H1 (cell line): Measurements from ENCODE around the gene KCTD17. TPM values are rescaled to one million over a fixed set of nuclear protein-coding genes. Genes with fewer than 3 reads are reported as not detected.

Experiments
- CTCF ChIA-PET: fragments of 300-600 bp; sonication (Branson Sonifier 250); formaldehyde crosslinking; loops from one replicate; lab custom pipeline; 2021; ENCODE audit not compliant: partially characterized antibody; lab: Charles Lee
- POLR2A ChIA-PET: fragments of 300-600 bp; sonication (Branson Sonifier 250); formaldehyde crosslinking; loops from one replicate; lab custom pipeline; 2021; ENCODE audit warnings: inconsistent platforms; ENCODE audit not compliant: partially characterized antibody; lab: Charles Lee
- DNase-seq, 2 experiments: peaks; one replicate each; pipeline versions ENCODE4 v3.0.0 to v3.0.0-alpha.2; 2010 to 2022; ENCODE audit warnings: low spot score in 2 of 2, low read depth in 1 of 2, mixed read lengths in 1 of 2
- FAIRE-seq: peaks from 2 replicates; lab custom pipeline; 2011; peaks lifted over from hg19 to GRCh38; lab: Jason Lieb, UNC
- H2AFZ ChIP-seq: 2 replicates; pipeline ENCODE4 v1.8.1; 2012; ENCODE audit warnings: low read length, inconsistent platforms
- H2AK5ac ChIP-seq: 2 replicates; pipeline ENCODE4 v1.6.1; 2013; ENCODE audit warnings: low read depth, low read length
- H2BK120ac ChIP-seq: replicated peaks from 2 replicates; pipeline ENCODE3; 2013; ENCODE audit warnings: low read depth, low read length, inconsistent platforms
- H2BK12ac ChIP-seq: 2 replicates; pipeline ENCODE4 v1.6.1; 2013; ENCODE audit warnings: low read depth, low read length
- H2BK15ac ChIP-seq: 2 replicates; pipeline ENCODE4 v1.6.1; 2013; ENCODE audit warnings: low read length
- H2BK20ac ChIP-seq: 2 replicates; pipeline ENCODE4 v1.6.1; 2013; ENCODE audit warnings: low read length
- H2BK5ac ChIP-seq: 2 replicates; pipeline ENCODE4 v1.6.1; 2013; ENCODE audit warnings: low read depth, low read length
- H3K14ac ChIP-seq: 2 replicates; pipeline ENCODE4 v1.6.1; 2013; ENCODE audit warnings: inconsistent platforms; ENCODE audit not compliant: insufficient read length
- H3K18ac ChIP-seq: 2 replicates; pipeline ENCODE4 v1.6.1; 2013; ENCODE audit warnings: low read length; ENCODE audit errors: extremely low read depth
- H3K23ac ChIP-seq: 2 replicates; pipeline ENCODE4 v1.6.1; 2013; ENCODE audit warnings: inconsistent platforms; ENCODE audit not compliant: insufficient read length
- H3K23me2 ChIP-seq: 2 replicates; pipeline ENCODE4 v1.6.1; 2013; ENCODE audit warnings: low read depth, low read length
- H3K27ac ChIP-seq: 2 replicates; pipeline ENCODE4 v1.6.1; 2011; ENCODE audit warnings: low read depth, low read length, inconsistent platforms
- H3K27me3 ChIP-seq, 4 experiments: replicated peaks in 1 of 4; 1 replicate in 1 of 4; 2 replicates in 3 of 4; pipeline versions ENCODE4 v1.6.1 to v1.8.1; 2011 to 2013; ENCODE audit warnings: low read length in 3 of 4, mild to moderate bottlenecking in 3 of 4, inconsistent platforms in 2 of 4, mixed read lengths in 2 of 4, moderate library complexity in 1 of 4; ENCODE audit not compliant: control insufficient read depth in 3 of 4, insufficient read depth in 3 of 4; ENCODE audit errors: extremely low read depth in 1 of 4
- H3K36me3 ChIP-seq, 4 experiments: 2 replicates each; pipeline versions ENCODE4 v1.6.1 to v1.8.1; 2011 to 2013; ENCODE audit warnings: mild to moderate bottlenecking in 4 of 4, low read length in 3 of 4, moderate library complexity in 2 of 4, control low read depth in 1 of 4, inconsistent platforms in 1 of 4; ENCODE audit not compliant: insufficient read depth in 4 of 4, control insufficient read depth in 2 of 4
- H3K4ac ChIP-seq: replicated peaks from 2 replicates; pipeline ENCODE3; 2013; ENCODE audit warnings: low read length, low read depth, mixed read lengths, inconsistent platforms; ENCODE audit not compliant: insufficient read length
- H3K4me1 ChIP-seq, 4 experiments: replicated peaks in 1 of 4; 1 replicate in 1 of 4; 2 replicates in 3 of 4; pipeline versions ENCODE4 v1.6.1 to v1.8.1; 2011 to 2013; ENCODE audit warnings: low read length in 3 of 4, inconsistent platforms in 2 of 4, mixed read lengths in 1 of 4; ENCODE audit not compliant: insufficient read depth in 4 of 4, control insufficient read depth in 3 of 4
- H3K4me2 ChIP-seq, 2 experiments: 2 replicates each; pipeline versions ENCODE4 v1.6.1 to v1.8.1; 2011 to 2013; ENCODE audit warnings: low read depth in 2 of 2, low read length in 2 of 2, control low read depth in 1 of 2, inconsistent platforms in 1 of 2, mild to moderate bottlenecking in 1 of 2; ENCODE audit not compliant: insufficient read depth in 1 of 2
- H3K4me3 ChIP-seq, 4 experiments: fragments of 200-600, 300-600 bp in 1 of 4; sonication (generic), shearing (Covaris generic), sonication (Bioruptor Twin) in 1 of 4; 2 replicates each; pipeline versions ENCODE4 v1.5.1 to v1.8.1; 2011 to 2016; ENCODE audit warnings: low read length in 4 of 4, low read depth in 3 of 4, control low read depth in 2 of 4, inconsistent platforms in 2 of 4, mild to moderate bottlenecking in 2 of 4, mixed read lengths in 1 of 4, moderate library complexity in 1 of 4; ENCODE audit not compliant: insufficient read depth in 2 of 4; ENCODE audit errors: extremely low read depth in 1 of 4
- H3K56ac ChIP-seq: replicated peaks from 2 replicates; pipeline ENCODE3; 2013; ENCODE audit warnings: low read depth, mild to moderate bottlenecking, mixed read lengths, low read length, inconsistent platforms; ENCODE audit not compliant: insufficient read length
- H3K79me1 ChIP-seq: 2 replicates; pipeline ENCODE4 v1.6.1; 2013; ENCODE audit warnings: low read depth, low read length, control low read depth
- H3K79me2 ChIP-seq, 2 experiments: 2 replicates each; pipeline versions ENCODE4 v1.6.1 to v1.8.1; 2012 to 2013; ENCODE audit warnings: low read length in 2 of 2, mild to moderate bottlenecking in 2 of 2, inconsistent platforms in 1 of 2; ENCODE audit not compliant: insufficient read depth in 2 of 2, control insufficient read depth in 1 of 2
- H3K9ac ChIP-seq, 4 experiments: replicated peaks in 1 of 4; 1 replicate in 1 of 4; 2 replicates in 3 of 4; pipeline versions ENCODE4 v1.6.1 to v1.8.1; 2011 to 2013; ENCODE audit warnings: low read depth in 3 of 4, low read length in 3 of 4, control low read depth in 2 of 4, mild to moderate bottlenecking in 2 of 4, moderate library complexity in 2 of 4, inconsistent platforms in 1 of 4; ENCODE audit errors: extremely low read depth in 1 of 4
- H3K9me3 ChIP-seq, 2 experiments: 2 replicates each; pipeline versions ENCODE4 v1.6.1 to v1.8.1; 2012 to 2013; ENCODE audit warnings: mild to moderate bottlenecking in 2 of 2, moderate library complexity in 2 of 2, control low read depth in 1 of 2, inconsistent platforms in 1 of 2, low read depth in 1 of 2, low read length in 1 of 2, mixed read lengths in 1 of 2; ENCODE audit not compliant: insufficient read depth in 2 of 2
- H4K20me1 ChIP-seq, 2 experiments: replicated peaks in 1 of 2; 2 replicates each; pipeline versions ENCODE3 to v1.8.1; 2011 to 2013; ENCODE audit warnings: inconsistent platforms in 2 of 2, low read length in 2 of 2, mild to moderate bottlenecking in 1 of 2; ENCODE audit not compliant: insufficient read depth in 2 of 2, control insufficient read depth in 1 of 2
- H4K5ac ChIP-seq: 2 replicates; pipeline ENCODE4 v1.6.1; 2013; ENCODE audit warnings: low read length, low read depth, mixed read lengths, inconsistent platforms; ENCODE audit not compliant: insufficient read length
- H4K8ac ChIP-seq: 2 replicates; pipeline ENCODE4 v1.8.0; 2013; ENCODE audit warnings: mild to moderate bottlenecking, moderate library complexity, low read length, inconsistent platforms; ENCODE audit not compliant: insufficient read depth; ENCODE audit errors: extremely low read depth
- H4K91ac ChIP-seq: replicated peaks from 2 replicates; pipeline ENCODE3; 2013; ENCODE audit warnings: low read length, mixed read lengths, inconsistent platforms; ENCODE audit not compliant: insufficient read length
- FOSL1 ChIP-seq: IDR thresholded peaks from 2 replicates; pipeline ENCODE4 v1.6.1; 2011; ENCODE audit warnings: mild to moderate bottlenecking, low read depth, low read length, moderate library complexity; ENCODE audit not compliant: insufficient read depth
- SRF ChIP-seq: IDR thresholded peaks from 2 replicates; pipeline ENCODE4 v1.6.1; 2011; ENCODE audit warnings: mild to moderate bottlenecking, low read depth, low read length, moderate library complexity
- WGBS, 2 experiments: shearing (Covaris generic) in 1 of 2; methylation state at CpG; one replicate each; pipeline versions ENCODE4 v1.1.6 to v1.1.7; 2013 to 2015; ENCODE audit warnings: low lambda C conversion rate in 2 of 2, mixed read lengths in 2 of 2, inconsistent platforms in 1 of 2, low coverage in 1 of 2, missing lambda C conversion rate in 1 of 2; ENCODE audit not compliant: insufficient replicate concordance in 2 of 2, insufficient coverage in 1 of 2, insufficient read length in 1 of 2; ENCODE audit errors: extremely low coverage in 1 of 2, missing lambda C conversion rate in 1 of 2; 5-methylcytosine and 5-hydroxymethylcytosine counted together
- polyA plus RNA-seq, 7 experiments: library from polyadenylated mRNA; depleted of rRNA in 3 of 7; stranded (reverse) in 5 of 7; unstranded in 2 of 7; fragments of >200 nt in 5 of 7; fragments of 200-250 nt in 2 of 7; gene quantifications; 1 replicate in 5 of 7; 2 replicates in 1 of 7; 4 replicates in 1 of 7; pipeline versions ENCODE4 v1.2.1 to v1.2.3, GENCODE V29; 2011 to 2013; ENCODE audit warnings: missing spikeins in 2 of 7, mixed read lengths in 2 of 7
- total RNA-seq: library from RNA; stranded (reverse); fragmentation: NEBNext Ultra II Directional; extraction: Animal tissue kit (Norgen Biotek cat#: 25700); gene quantifications from 2 replicates; pipeline ENCODE4 v1.2.1, GENCODE V29; 2021

KCTD17 gene
- total and polyA plus RNA-seq, 2 of the 8 experiments (the other 6 are each of a cell fraction or from before 2014, with no cell fraction given) = 39.4 to 44.0 TPM

DNA sequence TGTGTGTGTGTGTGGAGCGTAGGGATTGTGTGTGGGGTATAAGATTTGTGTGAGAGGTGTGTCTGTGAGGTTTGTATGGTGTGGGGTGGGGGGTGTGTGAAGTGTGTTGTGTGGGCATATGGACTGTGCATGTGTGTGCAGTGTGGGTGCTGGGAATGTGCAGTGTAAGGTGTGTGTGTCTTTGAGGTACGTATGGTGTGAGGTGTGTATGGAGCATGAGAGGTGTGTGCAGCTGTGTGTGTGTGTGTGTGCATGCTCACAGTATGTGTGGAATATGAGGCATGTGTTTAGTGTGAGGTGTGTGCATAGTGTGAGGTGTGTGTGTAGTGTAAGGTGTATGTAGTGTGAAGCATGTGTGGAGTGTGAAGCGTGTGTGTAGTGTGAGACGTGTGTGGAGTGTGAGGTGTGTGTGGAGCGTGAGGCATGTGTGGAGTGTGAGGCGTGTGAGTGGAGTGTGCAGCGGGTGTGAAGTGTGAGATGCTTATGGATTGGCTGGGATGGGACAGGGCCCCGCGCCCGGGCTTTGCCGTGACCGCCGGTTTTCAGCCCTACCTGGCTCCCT lies 59.7 kb downstream of the KCTD17 start:
- no peak for FAIRE-seq
- no peaks in the 10 kb centered on the region for H3K36me3 ChIP-seq
- H3K27me3 ChIP-seq = peaks cover 0 to 2% (median under 1%) of the 10 kb centered on the region in 4 experiments; a peak in 2 of 7 replicates
- H3K23ac ChIP-seq = no peak overlapping the region
- peak overlapping the region; percentile 10; the same call in 1 of the 2 replicates for H2BK15ac ChIP-seq
- peak overlapping the region; percentile 13; the same call in 1 of the 2 replicates for H2BK12ac ChIP-seq
- no peak overlapping the region for H2BK120ac ChIP-seq
- no peak overlapping the region for H3K9ac ChIP-seq
- no peak for TF ChIP-seq FOSL1
- no peak for TF ChIP-seq SRF
- H3K4me3 ChIP-seq = no peak overlapping the region
- H3K4me2 ChIP-seq = no peak overlapping the region
- H4K5ac ChIP-seq = no peak overlapping the region
- H3K56ac ChIP-seq = peak overlapping the region; percentile 56
- peak overlapping the region; percentile 83; the same call in 1 of the 2 replicates for H2AK5ac ChIP-seq
- H2BK20ac ChIP-seq = 0 out of 2 replicates have a peak overlapping the region, but pooled peaks have one; percentile 4
- no peak overlapping the region for H4K91ac ChIP-seq
- DNase-seq = no peak
- peak overlapping the region; percentile 21 for H3K4ac ChIP-seq
- H3K79me1 ChIP-seq = no peaks in the 10 kb centered on the region
- no peak overlapping the region for H2BK5ac ChIP-seq
- 87 to 100% methylated on average over 5 to 13 of the region's 13 CpGs for WGBS, 2 experiments
- peak overlapping the region; percentile 5 for H3K14ac ChIP-seq
- no peak overlapping the region for H3K27ac ChIP-seq
- H3K4me1 ChIP-seq = peaks cover 0 to 5% (median under 1%) of the 10 kb centered on the region in 4 experiments; a peak in 2 of 7 replicates
- H3K79me2 ChIP-seq = no peaks in the 10 kb centered on the region
- H3K23me2 ChIP-seq = peaks cover 6% of the 10 kb centered on the region; the same call in 1 of the 2 replicates
- no peak overlapping the region for H2AFZ ChIP-seq
- peaks cover 0 to 3% of the 10 kb centered on the region in 2 experiments for H4K20me1 ChIP-seq
- POLR2A ChIA-PET = no interaction called here
- no peak overlapping the region for H4K8ac ChIP-seq
- CTCF ChIA-PET = no interaction called here
- no peak overlapping the region for H3K18ac ChIP-seq
- H3K9me3 ChIP-seq = no peaks in the 10 kb centered on the region
